ACHN (cell line): ENCODE data around the gene ASIC1.
A peak's percentile ranks its signal among the peaks of the same experiment; 100 is the strongest.
"Not testable (repeated sequence)": the region's sequence is repeated elsewhere in the genome, so short reads cannot be mapped to it uniquely, and the experiment has no call there.

Experiments
- DNase-seq: peaks from one replicate; pipeline ENCODE4 v3.0.0-alpha.2; 2015
- in situ Hi-C: cut with HindIII; loops from 2 replicates; pipeline ENCODE4 v1.10.0; 2017; ENCODE audit warnings: low sequenced_read_pairs, low pct_ligation_motif_present, low pct_unique_long_range_greater_than_20kb

The ASIC1 gene

GRCh38 chr12:50073712-50074111 is 16.3 kb downstream of the ASIC1 start:
- in situ Hi-C loops: loop anchor here (25.0 kb wide), 2 partner anchors 111 to 211 kb away; partner anchors contain the start of genes AQP2, AQP5 and AQP6
- DNase-seq: no peak

GRCh38 chr12:50074936-50075807 is 17.8 kb downstream of the ASIC1 start:
- DNase-seq: peak; percentile 89
- in situ Hi-C loops: loop anchor here (25.0 kb wide), 2 partner anchors 113 to 213 kb away; partner anchors contain the start of genes AQP2, AQP5 and AQP6

- DNase-seq: no peak
- in situ Hi-C loops: no loop called here
Observed at GRCh38 chr12:50075808-50076170, 18.4 kb downstream of the ASIC1 start.

GRCh38 chr12:50077099-50077498 is 19.7 kb downstream of the ASIC1 start:
- in situ Hi-C loops: no loop called here
- no peak for DNase-seq

GRCh38 chr12:50078281-50078680 is 20.9 kb downstream of the ASIC1 start:
- no peak for DNase-seq
- in situ Hi-C loops: no loop called here

GRCh38 chr12:50079771-50080170 is 22.4 kb downstream of the ASIC1 start:
- in situ Hi-C loops: no loop called here
- no peak for DNase-seq

- in situ Hi-C loops: no loop called here
- no peak for DNase-seq
Observed at GRCh38 chr12:50081096-50081808, 23.9 kb downstream of the ASIC1 start.

- in situ Hi-C loops: no loop called here
- DNase-seq: peak; percentile 17
Observed at GRCh38 chr12:50082644-50083043, 25.2 kb downstream of the ASIC1 start.

GRCh38 chr12:50083301-50083700 is 25.9 kb downstream of the ASIC1 start:
- DNase-seq: no peak
- in situ Hi-C loops: no loop called here

- in situ Hi-C loops, DNase-seq: not testable (repeated sequence)
Observed at GRCh38 chr12:50084409-50084774, 27.0 kb downstream of the ASIC1 start.

GRCh38 chr12:50084775-50085614 is 27.6 kb downstream of the ASIC1 start, which contains the start of gene SMARCD1:
SMARCD1 (plus strand) TSS chr12:50085342; CDS start chr12:50085370, 28 bp downstream.
- peak; percentile 99 for DNase-seq
- in situ Hi-C loops: no loop called here

- no peak for DNase-seq
- in situ Hi-C loops: no loop called here
Observed at GRCh38 chr12:50085615-50086072, 28.2 kb downstream of the ASIC1 start.

GRCh38 chr12:50086148-50086547 is 28.8 kb downstream of the ASIC1 start:
- in situ Hi-C loops: no loop called here
- DNase-seq: no peak

- DNase-seq: no peak
- in situ Hi-C loops: no loop called here
Observed at GRCh38 chr12:50087151-50087550, 29.8 kb downstream of the ASIC1 start.

- in situ Hi-C loops: no loop called here
- DNase-seq: no peak
Observed at GRCh38 chr12:50087995-50088394, 30.6 kb downstream of the ASIC1 start.

- in situ Hi-C loops: no loop called here
- peak; percentile 78 for DNase-seq
Observed at GRCh38 chr12:50088577-50089335, 31.4 kb downstream of the ASIC1 start.

- in situ Hi-C loops: no loop called here
- DNase-seq: no peak
Observed at GRCh38 chr12:50089730-50090129, 32.3 kb downstream of the ASIC1 start.

GRCh38 chr12:50090391-50090790 is 33.0 kb downstream of the ASIC1 start:
- in situ Hi-C loops: no loop called here
- no peak for DNase-seq
